GM23338 (cell line): ENCODE data around the gene LPAR1.

Experiments used
- CTCF ChIP-seq, 2 experiments: fragments of 200-600 bp in 1 of 2; sonication (generic) in 1 of 2; conservative IDR thresholded peaks; 2 replicates each; pipeline versions ENCODE4 v1.5.1 to v1.6.1; 2016 to 2017; ENCODE audit warnings: antibody characterized with exemption in 2 of 2, low read depth in 2 of 2, mild to moderate bottlenecking in 2 of 2, moderate library complexity in 1 of 2
- POLR2AphosphoS5 ChIP-seq: IDR thresholded peaks from 2 replicates; pipeline ENCODE4 v1.6.1; 2016; ENCODE audit warnings: antibody characterized with exemption, low read depth

GRCh38 chr9:111013707-111014106 is 24.6 kb downstream of the LPAR1 start:
- TF ChIP-seq CTCF (conservative IDR thresholded peaks at IDR 0.05; ENCODE audit: low read depth in 2 of 2) (no peak), POLR2AphosphoS5 (no peak)
